NCI-H187 treated with DMSO at 0.1 percent for 48 hours (cell line): ENCODE results near the gene TNP1.

Experiments used
- DNase-seq: peaks from one replicate; lab custom pipeline; 2025; lab: John Stamatoyannopoulos, UW

Gene TNP1

DNA sequence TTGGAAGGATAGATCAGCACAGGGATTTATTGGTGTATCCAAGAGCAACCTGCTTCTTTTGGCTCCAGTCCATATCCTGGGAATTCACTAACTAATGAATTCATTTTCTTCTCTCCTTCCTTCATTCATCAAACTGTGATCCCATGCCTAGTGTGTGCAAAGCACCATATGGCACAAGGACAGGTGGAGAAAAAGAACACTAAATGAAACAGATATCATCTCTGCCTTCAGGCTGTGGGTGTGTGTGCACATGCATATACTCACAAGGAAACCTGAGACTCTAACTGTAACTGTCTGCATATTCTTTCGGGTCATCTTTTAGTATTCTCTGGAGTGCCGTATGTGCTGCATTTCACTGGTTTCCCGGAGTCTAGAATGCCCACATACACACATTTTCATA lies 20.2 kb downstream of the TNP1 start:
- DNase-seq = no peak

DNA sequence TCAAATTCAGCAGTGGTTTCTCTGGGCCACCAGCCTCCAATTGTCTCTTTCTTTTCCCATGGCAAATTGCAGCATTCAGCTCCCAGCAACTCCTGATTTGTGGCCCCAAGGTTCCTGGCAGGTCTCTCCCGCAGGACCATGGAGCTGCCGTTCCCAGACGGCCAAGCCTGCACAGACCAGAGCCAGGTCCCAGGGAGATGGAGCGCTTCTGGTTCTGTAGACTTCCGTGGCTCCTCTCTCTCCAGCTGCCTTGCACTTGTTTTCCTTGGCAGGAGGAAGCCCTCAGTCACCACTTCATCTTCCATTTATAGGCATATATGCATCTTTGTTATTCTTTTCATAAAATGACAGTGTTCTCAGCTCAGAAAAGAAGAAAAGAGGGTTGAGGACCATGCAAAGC lies 21.7 kb downstream of the TNP1 start:
- no peak for DNase-seq

- DNase-seq = no peak
These were observed 22.1 kb downstream of the TNP1 start for GRCh38 chr2:216837740-216838139.

DNA sequence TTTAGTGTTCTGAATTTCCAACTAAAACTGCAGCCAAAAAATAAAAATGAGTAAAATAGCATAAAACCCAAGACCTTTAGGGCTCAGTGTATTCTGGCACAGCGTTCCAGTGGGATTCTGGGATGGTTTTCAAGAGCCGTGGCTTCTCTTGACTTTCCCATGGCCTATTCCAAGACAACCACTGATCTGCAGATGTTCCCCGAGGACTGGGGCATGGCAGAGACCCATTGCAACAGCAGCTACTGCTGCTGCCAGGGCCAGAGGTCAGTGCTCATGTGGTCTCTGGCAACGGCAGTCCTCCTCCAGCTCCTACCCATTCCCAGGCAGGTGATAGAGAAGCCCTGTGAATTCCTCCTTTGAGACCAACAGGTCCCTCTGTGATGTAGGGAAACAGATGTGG lies 26.8 kb downstream of the TNP1 start:
- no peak for DNase-seq

GRCh38 chr2:216830346-216830745 lies 29.5 kb downstream of the TNP1 start:
- DNase-seq = no peak

DNA sequence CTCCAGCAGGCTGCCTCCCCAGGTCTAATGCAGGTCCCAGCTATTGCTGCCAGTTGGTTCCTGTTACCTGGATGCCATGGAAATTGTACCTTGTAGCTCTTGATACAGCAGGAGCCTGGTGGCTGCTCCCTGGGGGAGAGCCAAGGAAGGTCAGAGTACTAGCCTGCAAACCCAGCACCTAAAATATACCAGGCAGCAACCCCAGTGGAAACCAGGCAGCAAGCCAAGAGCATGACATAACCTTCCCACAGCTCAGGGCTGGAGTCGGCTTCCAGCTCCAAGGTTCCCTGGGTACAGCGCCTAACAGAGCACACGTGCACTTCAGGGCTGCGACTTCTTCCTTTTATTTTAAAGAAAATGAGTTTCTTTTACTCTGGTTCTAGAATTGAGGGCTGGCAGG lies 30.3 kb downstream of the TNP1 start:
- no peak for DNase-seq

DNA sequence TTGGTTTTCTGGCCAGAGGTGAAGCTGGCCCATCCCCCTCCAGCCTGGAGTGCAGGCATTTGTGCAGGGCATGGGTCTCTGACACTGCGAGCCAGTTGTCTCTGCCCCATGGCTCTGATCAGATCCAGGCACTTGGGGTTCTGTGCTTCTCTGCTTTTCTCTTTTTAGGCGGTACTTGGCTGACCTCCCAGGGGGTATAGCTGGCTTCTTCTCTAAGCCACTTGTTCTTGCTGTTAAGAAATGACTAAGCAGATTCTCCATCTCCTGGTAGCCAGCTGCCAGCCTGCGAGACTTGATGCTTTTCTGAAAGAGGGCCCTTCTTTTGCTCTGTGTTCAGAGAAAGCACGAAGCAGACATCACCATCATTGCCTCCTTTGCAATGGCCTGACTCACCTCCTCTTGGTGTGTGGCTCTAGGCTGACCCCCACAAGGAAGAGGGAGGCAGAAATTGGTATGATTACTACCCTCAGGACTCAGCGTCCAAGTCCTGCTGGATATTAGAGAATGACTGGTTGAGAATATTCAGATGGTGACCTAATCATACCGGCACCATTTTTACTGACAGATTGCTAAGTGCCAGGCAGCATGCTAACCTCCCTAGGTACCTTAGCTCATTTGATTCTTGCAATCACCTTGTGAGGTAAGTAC lies 32.7 kb downstream of the TNP1 start:
- no peak for DNase-seq

DNA sequence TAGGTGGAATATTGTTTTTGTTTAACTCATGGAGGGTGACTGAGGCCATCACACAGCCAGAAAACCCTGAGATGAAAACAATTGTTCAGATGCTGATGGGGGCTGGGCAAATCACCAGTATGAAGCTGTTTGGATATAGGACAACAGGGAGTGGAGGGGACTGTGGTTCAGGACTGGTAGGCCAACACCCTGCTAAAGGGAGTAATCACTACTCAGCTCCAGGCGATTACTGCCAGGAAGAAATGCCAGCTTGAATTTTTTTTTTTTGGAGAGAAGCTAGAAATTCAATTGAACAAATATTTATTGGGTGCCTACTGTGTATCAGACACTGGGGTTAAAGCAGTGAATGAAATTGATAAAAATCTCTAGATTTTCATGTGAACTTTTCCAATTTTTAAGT lies 37.4 kb downstream of the TNP1 start:
- no peak for DNase-seq

DNA sequence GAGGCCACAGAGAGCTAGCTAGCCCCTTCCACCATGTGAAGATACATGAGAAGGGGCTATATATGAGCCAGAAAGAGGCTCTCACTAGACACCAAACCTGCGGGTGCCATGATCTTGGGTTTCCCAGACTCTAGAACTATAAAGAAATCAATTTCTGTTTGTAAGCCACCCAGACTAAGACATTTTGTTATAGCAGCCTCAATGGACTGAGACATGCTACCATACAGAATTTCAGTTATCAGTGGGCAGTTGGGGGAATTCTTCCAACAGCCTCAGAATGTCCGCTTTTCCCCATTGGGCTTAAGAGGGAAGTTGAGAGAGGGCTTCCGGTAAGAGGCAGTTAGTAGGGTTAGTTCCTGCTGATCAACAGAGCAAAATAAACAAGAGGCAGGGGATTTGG lies 39.2 kb downstream of the TNP1 start:
- DNase-seq = no peak

DNA sequence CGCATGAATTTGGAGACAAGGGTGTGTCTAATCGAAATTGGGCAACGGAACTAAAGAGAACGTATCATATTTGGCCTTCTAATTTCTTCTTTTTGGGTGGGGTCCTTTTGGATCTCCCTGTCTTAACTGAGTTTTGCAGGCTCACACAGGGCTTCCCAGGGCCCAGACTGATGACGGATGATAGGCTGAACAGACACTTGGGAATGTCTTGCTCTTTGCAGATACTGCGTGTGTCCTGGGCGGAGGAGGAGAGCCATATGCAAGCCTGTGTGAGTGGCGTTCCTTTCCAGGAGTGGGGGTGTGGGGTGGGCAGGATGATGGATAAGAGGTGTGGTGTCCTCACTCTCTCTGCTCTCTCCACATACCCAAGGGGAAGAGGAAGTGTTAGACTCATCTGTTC lies 40.1 kb downstream of the TNP1 start:
- no peak for DNase-seq

GRCh38 chr2:216819055-216819454 lies 40.8 kb downstream of the TNP1 start:
- no peak for DNase-seq

GRCh38 chr2:216810399-216811160 lies 49.3 kb downstream of the TNP1 start:
- no peak for DNase-seq
